PC-9 (cell line): ENCODE results near the gene CMIP. TPM values are rescaled to one million over a fixed set of nuclear protein-coding genes. Genes with fewer than 3 reads are reported as not detected.

Source experiments
- BruUV-seq: library from RNA; stranded (reverse); fragments of 400-500 nt; replicated peaks from 2 replicates; lab custom pipeline; 2021; lab: Mats Ljungman, UMichigan
- CTCF ChIA-PET: fragments of 300-600 bp; sonication (Branson Sonifier 250); formaldehyde crosslinking; loops from one replicate; lab custom pipeline; 2022; ENCODE audit warnings: antibody characterized with exemption; lab: Charles Lee
- POLR2A ChIA-PET: fragments of 300-600 bp; sonication (Branson Sonifier 250); formaldehyde crosslinking; loops from one replicate; lab custom pipeline; 2022; ENCODE audit warnings: antibody characterized with exemption; ENCODE audit not compliant: unreplicated experiment; lab: Charles Lee
- DNase-seq, 2 experiments: peaks; one replicate each; pipeline versions ENCODE4 v3.0.0 to v3.0.0-alpha.2; 2015 to 2022; ENCODE audit warnings: mixed read lengths in 1 of 2
- H2AFZ ChIP-seq: fragments of 200-600 bp; sonication (generic); 2 replicates; pipeline ENCODE4 v1.8.1; 2017; ENCODE audit warnings: antibody characterized with exemption
- H3F3A ChIP-seq: fragments of 200-600 bp; sonication (generic); 2 replicates; pipeline ENCODE4 v1.8.1; 2017; ENCODE audit warnings: antibody characterized with exemption, mild to moderate bottlenecking, low read depth; ENCODE audit not compliant: insufficient read depth
- H3K27ac ChIP-seq: fragments of 200-600 bp; sonication (generic); 2 replicates; pipeline ENCODE4 v1.6.1; 2016; ENCODE audit warnings: mixed run types
- H3K27me3 ChIP-seq: fragments of 200-600 bp; sonication (generic); 2 replicates; pipeline ENCODE4 v1.6.1; 2016; ENCODE audit warnings: low read depth, mixed run types; ENCODE audit not compliant: insufficient read depth
- H3K36me3 ChIP-seq: fragments of 200-600 bp; sonication (generic); 2 replicates; pipeline ENCODE4 v1.6.1; 2016; ENCODE audit warnings: low read depth, mixed run types
- H3K4me1 ChIP-seq: fragments of 200-600 bp; sonication (generic); replicated peaks from 2 replicates; pipeline ENCODE4 v1.6.1; 2016; ENCODE audit warnings: mixed run types; ENCODE audit not compliant: insufficient read depth
- H3K4me2 ChIP-seq: fragments of 200-600 bp; sonication (generic); 2 replicates; pipeline ENCODE4 v1.6.1; 2017; ENCODE audit warnings: mixed run types
- H3K4me3 ChIP-seq: fragments of 200-600 bp; sonication (generic); 2 replicates; pipeline ENCODE4 v1.6.1; 2016; ENCODE audit warnings: mixed run types
- H3K79me2 ChIP-seq: fragments of 200-600 bp; sonication (generic); 2 replicates; pipeline ENCODE4 v1.6.1; 2017; ENCODE audit warnings: low read depth, mixed run types
- H3K9me2 ChIP-seq: fragments of 200-600 bp; sonication (generic); 2 replicates; pipeline ENCODE4 v1.8.1; 2017; ENCODE audit warnings: mild to moderate bottlenecking; ENCODE audit not compliant: insufficient read depth
- H3K9me3 ChIP-seq: fragments of 200-600 bp; sonication (generic); 2 replicates; pipeline ENCODE4 v1.8.1; 2016; ENCODE audit warnings: low read depth; ENCODE audit not compliant: insufficient read depth
- H4K20me1 ChIP-seq: fragments of 200-600 bp; sonication (generic); 2 replicates; pipeline ENCODE4 v1.8.1; 2017; ENCODE audit not compliant: insufficient read depth
- EZH2 ChIP-seq: fragments of 200-600 bp; sonication (generic); IDR thresholded peaks from 2 replicates; pipeline ENCODE4 v1.8.0; 2017; ENCODE audit warnings: antibody characterized with exemption, low read depth
- intact Hi-C: fragments of 100-400 bp; cut with micrococcal nuclease; formaldehyde crosslinking; loops from one replicate; pipeline ENCODE4 v1.10.0; 2022; ENCODE audit not compliant: unreplicated experiment
- total RNA-seq: library from RNA; stranded (reverse); gene quantifications from 2 replicates; pipeline ENCODE4 v1.2.3, GENCODE V29; 2021
- TF ChIP-seq, protein P1 (sequence below): fragments of 200-600 bp; sonication (generic); conservative IDR thresholded peaks from 2 replicates; pipeline ENCODE4 v1.6.1; 2017; ENCODE audit warnings: mixed run types, antibody characterized with exemption, mild to moderate bottlenecking, moderate library complexity

The CMIP gene
- total RNA-seq, 1 experiment from 2014 or later: 96.6 TPM

DNA sequence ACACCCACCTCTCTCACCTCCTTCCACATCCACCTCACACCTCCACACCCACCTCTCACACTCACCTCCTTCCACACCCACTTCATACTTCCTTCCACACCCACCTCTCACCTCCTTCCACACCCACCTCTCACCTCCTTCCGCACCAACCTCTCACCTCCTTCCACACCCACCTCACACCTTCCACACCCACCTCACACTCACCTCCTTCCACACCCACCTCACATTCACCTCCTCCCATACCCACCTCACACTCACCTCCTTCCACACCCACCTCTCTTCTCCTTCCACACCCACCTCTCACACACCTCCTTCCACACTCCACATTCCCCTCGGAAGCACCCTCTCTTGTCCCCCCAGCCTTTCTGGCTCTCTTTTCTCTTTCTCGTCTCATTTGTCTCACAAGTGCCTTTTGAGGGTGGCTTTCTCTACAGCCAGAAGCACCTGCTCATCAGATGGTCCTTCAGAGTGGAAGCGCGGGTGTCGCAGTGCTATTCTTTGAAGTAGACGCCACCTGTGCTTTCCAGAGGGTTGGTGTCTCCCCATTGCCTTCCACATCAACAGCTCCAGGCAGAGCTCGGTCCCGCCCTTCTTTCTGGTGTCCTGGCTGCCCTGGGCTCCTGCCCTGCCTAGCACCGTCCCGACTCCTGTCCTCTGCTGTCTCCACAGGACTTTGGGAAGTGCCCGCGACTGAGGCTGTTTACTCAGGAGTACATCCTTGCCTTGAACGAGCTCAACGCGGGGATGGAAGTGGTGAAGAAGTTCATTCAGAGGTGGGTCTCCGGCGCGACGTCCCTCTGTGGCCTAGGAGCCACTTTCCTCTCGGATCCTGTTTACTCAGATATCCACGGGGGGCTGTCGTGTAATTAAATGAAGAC is 225.1 kb downstream of the CMIP start:
- no peak overlapping the region for H2AFZ ChIP-seq
- POLR2A ChIA-PET: no interaction called here
- no peaks in the 10 kb centered on the region; the same call in 1 of the 2 replicates for H3F3A ChIP-seq
- no peak overlapping the region for H3K4me2 ChIP-seq
- peaks cover 5% of the 10 kb centered on the region for H3K36me3 ChIP-seq
- H3K27ac ChIP-seq: no peak overlapping the region
- H3K27me3 ChIP-seq: no peaks in the 10 kb centered on the region
- H3K4me1 ChIP-seq: no peaks in the 10 kb centered on the region
- TF ChIP-seq EZH2: no peak
- TF ChIP-seq, protein P1, sequence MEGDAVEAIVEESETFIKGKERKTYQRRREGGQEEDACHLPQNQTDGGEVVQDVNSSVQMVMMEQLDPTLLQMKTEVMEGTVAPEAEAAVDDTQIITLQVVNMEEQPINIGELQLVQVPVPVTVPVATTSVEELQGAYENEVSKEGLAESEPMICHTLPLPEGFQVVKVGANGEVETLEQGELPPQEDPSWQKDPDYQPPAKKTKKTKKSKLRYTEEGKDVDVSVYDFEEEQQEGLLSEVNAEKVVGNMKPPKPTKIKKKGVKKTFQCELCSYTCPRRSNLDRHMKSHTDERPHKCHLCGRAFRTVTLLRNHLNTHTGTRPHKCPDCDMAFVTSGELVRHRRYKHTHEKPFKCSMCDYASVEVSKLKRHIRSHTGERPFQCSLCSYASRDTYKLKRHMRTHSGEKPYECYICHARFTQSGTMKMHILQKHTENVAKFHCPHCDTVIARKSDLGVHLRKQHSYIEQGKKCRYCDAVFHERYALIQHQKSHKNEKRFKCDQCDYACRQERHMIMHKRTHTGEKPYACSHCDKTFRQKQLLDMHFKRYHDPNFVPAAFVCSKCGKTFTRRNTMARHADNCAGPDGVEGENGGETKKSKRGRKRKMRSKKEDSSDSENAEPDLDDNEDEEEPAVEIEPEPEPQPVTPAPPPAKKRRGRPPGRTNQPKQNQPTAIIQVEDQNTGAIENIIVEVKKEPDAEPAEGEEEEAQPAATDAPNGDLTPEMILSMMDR: no peak
- intact Hi-C loops: no loop called here
- H3K9me3 ChIP-seq: no peaks in the 10 kb centered on the region
- H3K9me2 ChIP-seq: no peaks in the 10 kb centered on the region
- CTCF ChIA-PET: no interaction called here
- no TSS peak for BruUV-seq
- no peak overlapping the region for H3K4me3 ChIP-seq
- H4K20me1 ChIP-seq: no peaks in the 10 kb centered on the region; the same call in 1 of the 2 replicates
- no peaks in the 10 kb centered on the region for H3K79me2 ChIP-seq
- no peak for DNase-seq

DNA sequence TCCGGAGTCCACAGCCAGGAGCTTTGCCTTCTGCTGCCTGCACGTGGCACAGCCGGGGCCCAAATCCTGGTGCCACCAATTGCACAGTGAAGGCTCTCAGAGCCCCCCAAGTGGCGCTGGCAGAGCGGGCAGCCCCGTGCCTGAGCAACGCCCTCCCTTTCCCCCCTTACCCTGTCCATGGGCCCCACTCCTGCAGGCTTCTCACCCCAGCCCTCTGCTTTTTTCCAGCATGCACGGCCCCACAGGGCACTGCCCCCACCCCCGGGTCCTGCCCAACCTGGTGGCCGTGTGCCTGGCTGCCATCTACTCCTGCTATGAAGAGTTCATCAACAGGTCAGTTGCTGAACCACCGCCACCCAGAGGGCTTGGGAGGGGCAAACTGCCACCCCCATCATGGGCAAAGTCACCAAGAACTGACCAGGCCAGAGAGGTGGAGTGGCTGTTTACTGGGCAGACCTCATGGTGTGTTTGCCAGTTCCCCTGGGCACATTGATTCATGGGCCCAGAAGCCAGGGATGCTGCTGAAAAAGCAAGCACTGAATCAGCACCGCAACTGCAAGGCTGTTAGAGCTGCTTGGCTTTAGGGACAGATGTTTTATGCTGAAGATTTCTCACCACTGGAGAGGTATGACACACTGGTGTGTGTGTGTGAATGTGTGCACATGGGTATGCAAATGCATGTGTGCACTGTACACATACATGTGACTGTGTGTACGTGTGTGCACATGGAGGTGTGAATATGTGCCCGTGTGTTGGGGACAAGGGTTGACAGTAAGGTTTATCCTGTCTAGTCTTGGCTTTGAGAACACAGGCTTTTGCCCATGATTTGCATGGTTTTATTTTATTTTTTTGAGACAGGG is 227.4 kb downstream of the CMIP start:
- Histone ChIP-seq H3K36me3 (peaks cover 5% of the 10 kb centered on the region), H4K20me1 (no peaks in the 10 kb centered on the region; the same call in 1 of the 2 replicates), H3F3A (no peaks in the 10 kb centered on the region; the same call in 1 of the 2 replicates), H3K9me3 (no peaks in the 10 kb centered on the region), H3K4me1 (no peaks in the 10 kb centered on the region), H3K4me3 (no peak overlapping the region), H3K79me2 (no peaks in the 10 kb centered on the region), H3K4me2 (no peak overlapping the region), H3K27ac (no peak overlapping the region), H2AFZ (no peak overlapping the region), H3K27me3 (no peaks in the 10 kb centered on the region), H3K9me2 (no peaks in the 10 kb centered on the region)
- intact Hi-C loops: no loop called here
- DNase-seq: no peak
- ChIA-PET CTCF (no interaction called here), POLR2A (no interaction called here)
- no peak for TF ChIP-seq EZH2
- TF ChIP-seq, protein P1: no peak
- no TSS peak for BruUV-seq

DNA sequence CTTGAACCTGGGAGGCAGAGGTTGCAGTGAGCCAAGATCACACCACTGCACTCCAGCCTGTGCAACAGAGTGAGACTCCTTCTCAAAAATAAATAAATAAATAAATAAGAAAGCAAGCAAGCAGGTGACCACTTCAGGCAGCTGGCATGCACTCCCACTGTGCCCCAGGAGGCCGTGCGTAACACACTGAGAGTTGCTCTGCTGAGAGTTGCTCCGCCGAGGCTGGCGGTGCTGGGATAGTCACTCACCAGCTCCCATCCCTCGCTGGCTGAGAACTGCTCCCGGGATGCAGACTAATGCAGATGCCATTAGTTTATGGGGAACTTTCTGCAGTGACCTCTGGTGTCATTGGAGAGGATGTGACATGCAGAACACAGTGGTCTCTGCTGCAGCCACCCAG is 228.8 kb downstream of the CMIP start:
- TF ChIP-seq EZH2: no peak
- TF ChIP-seq, protein P1: no peak
- BruUV-seq: no TSS peak
- H3K9me2 ChIP-seq: no peaks in the 10 kb centered on the region
- no peak for DNase-seq
- intact Hi-C loops: no loop called here
- POLR2A ChIA-PET: no interaction called here
- H4K20me1 ChIP-seq: no peaks in the 10 kb centered on the region; the same call in 1 of the 2 replicates
- no peak overlapping the region for H2AFZ ChIP-seq
- H3K79me2 ChIP-seq: no peaks in the 10 kb centered on the region
- no peak overlapping the region for H3K27ac ChIP-seq
- H3K4me2 ChIP-seq: no peak overlapping the region
- H3K36me3 ChIP-seq: peaks cover 5% of the 10 kb centered on the region
- H3K9me3 ChIP-seq: no peaks in the 10 kb centered on the region
- H3K27me3 ChIP-seq: no peaks in the 10 kb centered on the region
- no peaks in the 10 kb centered on the region; the same call in 1 of the 2 replicates for H3F3A ChIP-seq
- H3K4me1 ChIP-seq: no peaks in the 10 kb centered on the region
- no peak overlapping the region for H3K4me3 ChIP-seq
- CTCF ChIA-PET: no interaction called here
